Measurements from ENCODE around the gene ADAM20. TPM values are rescaled to one million over a fixed set of nuclear protein-coding genes. Genes with fewer than 3 reads are reported as not detected.

The ADAM20 gene
- total RNA-seq, 1 experiment from 2014 or later = 0.26 TPM

DNA sequence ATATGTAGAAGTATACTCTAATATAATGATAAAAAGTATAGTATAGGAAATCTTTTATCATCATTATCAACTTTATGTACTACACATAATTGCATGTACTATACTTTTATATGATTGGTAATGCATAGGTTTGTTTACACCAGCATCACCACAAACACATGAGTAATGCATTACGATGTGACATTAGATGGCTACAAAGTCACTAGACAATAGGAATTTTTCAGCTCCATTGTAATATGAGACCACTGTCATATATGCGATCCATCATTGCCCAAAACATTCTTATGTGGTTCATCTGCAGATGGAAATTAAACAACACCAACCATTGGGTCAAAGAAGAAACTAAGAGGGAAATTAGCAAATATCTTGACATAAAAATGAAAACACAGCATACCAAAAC is 4.4 kb downstream of the ADAM20 start:
- intact Hi-C loops (cut with micrococcal nuclease) = loop anchor here (1.0 kb wide), 1 partner anchor 9 kb away; no protein-coding TSS in a partner anchor
- BruUV-seq (replicated peaks) = no TSS peak

DNA sequence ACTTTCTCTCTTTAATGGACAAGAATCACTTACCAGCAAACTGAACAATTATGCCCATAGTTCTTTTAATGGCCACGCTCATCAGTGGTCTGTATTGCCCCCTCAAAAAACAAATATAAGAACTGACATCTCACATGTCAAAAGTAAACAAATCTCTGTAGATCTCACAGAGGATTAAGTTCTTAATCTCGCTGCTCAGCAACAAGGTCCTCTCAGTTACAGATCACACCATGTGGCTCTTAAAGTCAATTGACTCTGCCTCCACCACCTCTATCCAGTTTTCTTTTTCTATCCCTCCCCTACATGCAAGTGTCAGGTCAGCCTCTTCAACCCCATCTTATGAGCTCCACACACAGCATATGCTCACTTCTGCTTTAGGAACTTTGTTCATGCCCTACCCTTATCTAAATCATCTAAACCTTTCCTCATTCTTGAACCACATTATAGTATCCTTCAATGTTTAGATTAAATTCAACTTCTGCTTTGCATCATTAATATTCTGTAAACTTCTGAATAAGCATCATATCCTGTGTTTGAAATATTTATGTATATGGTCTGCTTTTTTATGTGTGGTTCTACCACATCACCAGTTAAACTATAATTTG is 7.2 kb downstream of the ADAM20 start:
- Histone ChIP-seq H3K4me1 (ENCODE audit: insufficient read depth, low read length) (peaks cover 5% of the 10 kb centered on the region), H3F3A (ENCODE audit: low read length, unreplicated experiment) (no peaks in the 10 kb centered on the region), H3K4me3 (ENCODE audit: low read length) (no peak overlapping the region), H3K4me2 (ENCODE audit: low read length) (no peak overlapping the region), H3K79me2 (ENCODE audit: low read length) (no peaks in the 10 kb centered on the region), H3K27me3 (ENCODE audit: low read length) (no peaks in the 10 kb centered on the region), H3K27ac (ENCODE audit: low read length) (no peak overlapping the region), H4K20me1 (ENCODE audit: low read length) (no peaks in the 10 kb centered on the region), H3K9me3 (ENCODE audit: low read length) (no peaks in the 10 kb centered on the region), H3K9ac (ENCODE audit: low read length) (no peak overlapping the region), H3K9me2 (replicated peaks; ENCODE audit: low read length) (no peaks in the 10 kb centered on the region), H3K36me3 (ENCODE audit: low read depth, low read length) (no peaks in the 10 kb centered on the region), H2AFZ (ENCODE audit: low read length) (no peak overlapping the region)
- no TSS peak for BruUV-seq (replicated peaks)
- DNase-seq = no peak
- TF ChIP-seq, protein P1, sequence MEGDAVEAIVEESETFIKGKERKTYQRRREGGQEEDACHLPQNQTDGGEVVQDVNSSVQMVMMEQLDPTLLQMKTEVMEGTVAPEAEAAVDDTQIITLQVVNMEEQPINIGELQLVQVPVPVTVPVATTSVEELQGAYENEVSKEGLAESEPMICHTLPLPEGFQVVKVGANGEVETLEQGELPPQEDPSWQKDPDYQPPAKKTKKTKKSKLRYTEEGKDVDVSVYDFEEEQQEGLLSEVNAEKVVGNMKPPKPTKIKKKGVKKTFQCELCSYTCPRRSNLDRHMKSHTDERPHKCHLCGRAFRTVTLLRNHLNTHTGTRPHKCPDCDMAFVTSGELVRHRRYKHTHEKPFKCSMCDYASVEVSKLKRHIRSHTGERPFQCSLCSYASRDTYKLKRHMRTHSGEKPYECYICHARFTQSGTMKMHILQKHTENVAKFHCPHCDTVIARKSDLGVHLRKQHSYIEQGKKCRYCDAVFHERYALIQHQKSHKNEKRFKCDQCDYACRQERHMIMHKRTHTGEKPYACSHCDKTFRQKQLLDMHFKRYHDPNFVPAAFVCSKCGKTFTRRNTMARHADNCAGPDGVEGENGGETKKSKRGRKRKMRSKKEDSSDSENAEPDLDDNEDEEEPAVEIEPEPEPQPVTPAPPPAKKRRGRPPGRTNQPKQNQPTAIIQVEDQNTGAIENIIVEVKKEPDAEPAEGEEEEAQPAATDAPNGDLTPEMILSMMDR (conservative IDR thresholded peaks at IDR 0.05; ENCODE audit: low read depth, low read length) = no peak
- TF ChIP-seq EZH2 (IDR thresholded peaks at IDR 0.05; ENCODE audit: low read length, unreplicated experiment) = no peak
- no peak for TF ChIP-seq EZH2phosphoT487 (IDR thresholded peaks at IDR 0.05; ENCODE audit: borderline replicate concordance, low read length)
- no peak for ATAC-seq
- intact Hi-C loops (cut with micrococcal nuclease) = no loop called here
- CTCF ChIA-PET = no interaction called here
- POLR2A ChIA-PET (ENCODE audit: unreplicated experiment) = no interaction called here

More for the DNA sequence above, 4.4 kb downstream of the ADAM20 start:
- Histone ChIP-seq H4K20me1 (ENCODE audit: low read length) (no peaks in the 10 kb centered on the region), H3K4me3 (ENCODE audit: low read length) (no peak overlapping the region), H3K4me1 (ENCODE audit: insufficient read depth, low read length) (peaks cover 5% of the 10 kb centered on the region), H3K36me3 (ENCODE audit: low read depth, low read length) (no peaks in the 10 kb centered on the region), H3K27me3 (ENCODE audit: low read length) (no peaks in the 10 kb centered on the region), H3K9ac (ENCODE audit: low read length) (no peak overlapping the region), H3K79me2 (ENCODE audit: low read length) (no peaks in the 10 kb centered on the region), H3K9me3 (ENCODE audit: low read length) (no peaks in the 10 kb centered on the region), H3K9me2 (replicated peaks; ENCODE audit: low read length) (no peaks in the 10 kb centered on the region), H3K27ac (ENCODE audit: low read length) (no peak overlapping the region), H2AFZ (ENCODE audit: low read length) (no peak overlapping the region), H3F3A (ENCODE audit: low read length, unreplicated experiment) (no peaks in the 10 kb centered on the region), H3K4me2 (ENCODE audit: low read length) (no peak overlapping the region)
- POLR2A ChIA-PET (ENCODE audit: unreplicated experiment) = no interaction called here
- TF ChIP-seq EZH2phosphoT487 (IDR thresholded peaks at IDR 0.05; ENCODE audit: borderline replicate concordance, low read length) (no peak), EZH2 (IDR thresholded peaks at IDR 0.05; ENCODE audit: low read length, unreplicated experiment) (no peak)
- TF ChIP-seq, protein P1 (conservative IDR thresholded peaks at IDR 0.05; ENCODE audit: low read depth, low read length) = no peak
- CTCF ChIA-PET = no interaction called here
- DNase-seq (peak; percentile 72), ATAC-seq (peak; percentile 96)

DNA sequence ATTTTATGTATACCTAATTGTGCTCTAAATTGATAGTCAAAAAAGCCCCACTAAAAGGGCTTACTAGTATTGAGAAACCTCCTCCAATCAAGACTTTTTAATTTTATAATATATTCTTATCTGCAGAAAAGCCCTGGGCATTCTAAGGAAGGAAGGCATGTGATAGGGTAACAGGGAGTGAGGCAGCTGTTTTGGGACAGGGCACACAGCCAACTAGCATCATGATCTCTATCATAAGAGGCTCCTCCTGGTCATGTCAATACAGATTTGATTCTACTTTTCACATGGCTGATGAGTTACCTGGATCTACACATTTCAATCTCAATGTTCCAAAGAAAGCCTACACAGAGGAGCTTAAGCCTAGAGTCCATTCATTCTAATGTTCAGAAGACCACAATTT is 9.1 kb downstream of the ADAM20 start:
- no peaks in the 10 kb centered on the region for H3K79me2 ChIP-seq (ENCODE audit: low read length)
- intact Hi-C loops (cut with micrococcal nuclease) = no loop called here
- H3F3A ChIP-seq (ENCODE audit: low read length, unreplicated experiment) = no peaks in the 10 kb centered on the region
- H3K36me3 ChIP-seq (ENCODE audit: low read depth, low read length) = 0 out of 2 replicates have a peak, but pooled peaks cover under 1% of the 10 kb centered on the region
- DNase-seq = no peak
- peaks cover 3% of the 10 kb centered on the region for H3K4me1 ChIP-seq (ENCODE audit: insufficient read depth, low read length)
- CTCF ChIA-PET = no interaction called here
- no peaks in the 10 kb centered on the region for H4K20me1 ChIP-seq (ENCODE audit: low read length)
- H3K4me2 ChIP-seq (ENCODE audit: low read length) = no peak overlapping the region
- no peaks in the 10 kb centered on the region for H3K9me2 ChIP-seq (replicated peaks; ENCODE audit: low read length)
- no peak for ATAC-seq
- no peak overlapping the region for H3K27ac ChIP-seq (ENCODE audit: low read length)
- H2AFZ ChIP-seq (ENCODE audit: low read length) = no peak overlapping the region
- H3K9ac ChIP-seq (ENCODE audit: low read length) = no peak overlapping the region
- H3K4me3 ChIP-seq (ENCODE audit: low read length) = no peak overlapping the region
- BruUV-seq (replicated peaks) = no TSS peak
- POLR2A ChIA-PET (ENCODE audit: unreplicated experiment) = no interaction called here
- no peaks in the 10 kb centered on the region for H3K27me3 ChIP-seq (ENCODE audit: low read length)
- TF ChIP-seq EZH2 (IDR thresholded peaks at IDR 0.05; ENCODE audit: low read length, unreplicated experiment) = no peak
- no peak for TF ChIP-seq EZH2phosphoT487 (IDR thresholded peaks at IDR 0.05; ENCODE audit: borderline replicate concordance, low read length)
- TF ChIP-seq, protein P1 (conservative IDR thresholded peaks at IDR 0.05; ENCODE audit: low read depth, low read length) = no peak
- H3K9me3 ChIP-seq (ENCODE audit: low read length) = 0 out of 2 replicates have a peak, but pooled peaks cover 7% of the 10 kb centered on the region

Measured in PC-3 (cell line).